DOHH2 (cell line): Measurements from ENCODE around the gene VPS8.

Experiments used
- H3F3A ChIP-seq: fragments of 200-600 bp; sonication (generic), shearing (Covaris generic); 2 replicates; pipeline ENCODE4 v1.6.0; 2016; ENCODE audit warnings: antibody characterized with exemption, mild to moderate bottlenecking; ENCODE audit not compliant: control insufficient read depth, insufficient read depth
- H3K27ac ChIP-seq: fragments of 200-600 bp; sonication (generic); 2 replicates; pipeline ENCODE4 v1.5.1; 2014; ENCODE audit warnings: low read depth, mild to moderate bottlenecking, low read length, moderate library complexity
- H3K27me3 ChIP-seq: fragments of 200-600 bp; sonication (generic); 2 replicates; pipeline ENCODE4 v1.6.1; 2014; ENCODE audit warnings: mild to moderate bottlenecking, low read length, mixed read lengths; ENCODE audit not compliant: control insufficient read depth
- H3K36me3 ChIP-seq: fragments of 200-600 bp; sonication (generic); 2 replicates; pipeline ENCODE4 v1.6.1; 2014; ENCODE audit warnings: mild to moderate bottlenecking, low read length, moderate library complexity, mixed read lengths; ENCODE audit not compliant: control insufficient read depth
- H3K4me1 ChIP-seq: fragments of 200-600 bp; sonication (generic); 2 replicates; pipeline ENCODE4 v1.6.1; 2014; ENCODE audit warnings: mild to moderate bottlenecking, low read length, mixed read lengths; ENCODE audit not compliant: control insufficient read depth
- H3K4me2 ChIP-seq: fragments of 200-600 bp; sonication (generic); 2 replicates; pipeline ENCODE4 v1.6.0; 2014; ENCODE audit warnings: mild to moderate bottlenecking, low read length, moderate library complexity
- H3K4me3 ChIP-seq: fragments of 200-600 bp; sonication (generic); 2 replicates; pipeline ENCODE4 v1.5.1; 2014; ENCODE audit warnings: mild to moderate bottlenecking, low read length, mixed read lengths
- H3K79me2 ChIP-seq: fragments of 200-600 bp; sonication (generic); 2 replicates; pipeline ENCODE4 v1.6.1; 2014; ENCODE audit warnings: mild to moderate bottlenecking, low read length, mixed read lengths; ENCODE audit not compliant: control insufficient read depth
- H3K9me2 ChIP-seq: fragments of 200-600 bp; sonication (generic); replicated peaks from 2 replicates; pipeline ENCODE4 v1.6.1; 2014; ENCODE audit warnings: mild to moderate bottlenecking, low read length, mixed read lengths; ENCODE audit not compliant: control insufficient read depth
- H3K9me3 ChIP-seq: fragments of 200-600 bp; sonication (generic); 2 replicates; pipeline ENCODE4 v1.6.1; 2014; ENCODE audit warnings: antibody characterized with exemption, low read length, mixed read lengths; ENCODE audit not compliant: control insufficient read depth, insufficient read depth
- H4K20me1 ChIP-seq: fragments of 200-600 bp; sonication (generic); 2 replicates; pipeline ENCODE4 v1.6.0; 2014; ENCODE audit warnings: low read depth, mild to moderate bottlenecking, antibody characterized with exemption, low read length, moderate library complexity; ENCODE audit not compliant: control insufficient read depth, insufficient read depth
- EZH2phosphoT487 ChIP-seq: fragments of 200-600 bp; sonication (generic); IDR thresholded peaks from 2 replicates; pipeline ENCODE4 v1.6.1; 2017; ENCODE audit warnings: borderline replicate concordance, mild to moderate bottlenecking, antibody characterized with exemption, low read length, moderate library complexity, mixed read lengths
- TF ChIP-seq, protein P1 (sequence below): fragments of 200-600 bp; sonication (generic); IDR thresholded peaks from one replicate; pipeline ENCODE4 v1.5.1; 2014; ENCODE audit warnings: antibody characterized with exemption, mild to moderate bottlenecking, low read depth, low read length; ENCODE audit not compliant: poor library complexity, severe bottlenecking

The VPS8 gene

DNA sequence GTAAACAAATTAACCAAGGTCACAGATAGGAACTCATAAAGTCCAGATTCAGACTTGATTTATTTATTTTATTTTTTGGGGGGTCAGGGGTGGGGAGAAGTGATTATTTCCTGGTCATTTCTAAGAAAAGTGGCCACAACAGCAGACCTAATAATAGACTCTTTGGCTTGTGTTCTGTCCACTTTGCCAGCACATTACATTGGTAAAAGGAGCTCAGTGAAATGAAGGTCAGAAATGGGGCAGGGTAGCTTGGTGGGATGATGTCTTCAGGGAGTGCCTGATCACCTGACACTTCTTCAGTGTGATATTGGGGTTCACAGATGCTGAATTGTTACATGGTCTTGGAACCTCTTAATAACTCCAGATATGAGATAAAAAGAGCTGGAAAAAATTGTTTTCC is 10.1 kb downstream of the VPS8 start:
- TF ChIP-seq, protein P1, sequence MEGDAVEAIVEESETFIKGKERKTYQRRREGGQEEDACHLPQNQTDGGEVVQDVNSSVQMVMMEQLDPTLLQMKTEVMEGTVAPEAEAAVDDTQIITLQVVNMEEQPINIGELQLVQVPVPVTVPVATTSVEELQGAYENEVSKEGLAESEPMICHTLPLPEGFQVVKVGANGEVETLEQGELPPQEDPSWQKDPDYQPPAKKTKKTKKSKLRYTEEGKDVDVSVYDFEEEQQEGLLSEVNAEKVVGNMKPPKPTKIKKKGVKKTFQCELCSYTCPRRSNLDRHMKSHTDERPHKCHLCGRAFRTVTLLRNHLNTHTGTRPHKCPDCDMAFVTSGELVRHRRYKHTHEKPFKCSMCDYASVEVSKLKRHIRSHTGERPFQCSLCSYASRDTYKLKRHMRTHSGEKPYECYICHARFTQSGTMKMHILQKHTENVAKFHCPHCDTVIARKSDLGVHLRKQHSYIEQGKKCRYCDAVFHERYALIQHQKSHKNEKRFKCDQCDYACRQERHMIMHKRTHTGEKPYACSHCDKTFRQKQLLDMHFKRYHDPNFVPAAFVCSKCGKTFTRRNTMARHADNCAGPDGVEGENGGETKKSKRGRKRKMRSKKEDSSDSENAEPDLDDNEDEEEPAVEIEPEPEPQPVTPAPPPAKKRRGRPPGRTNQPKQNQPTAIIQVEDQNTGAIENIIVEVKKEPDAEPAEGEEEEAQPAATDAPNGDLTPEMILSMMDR: no peak
- no peak for TF ChIP-seq EZH2phosphoT487
- Histone ChIP-seq H3K27me3 (no peaks in the 10 kb centered on the region), H3K79me2 (no peaks in the 10 kb centered on the region)

DNA sequence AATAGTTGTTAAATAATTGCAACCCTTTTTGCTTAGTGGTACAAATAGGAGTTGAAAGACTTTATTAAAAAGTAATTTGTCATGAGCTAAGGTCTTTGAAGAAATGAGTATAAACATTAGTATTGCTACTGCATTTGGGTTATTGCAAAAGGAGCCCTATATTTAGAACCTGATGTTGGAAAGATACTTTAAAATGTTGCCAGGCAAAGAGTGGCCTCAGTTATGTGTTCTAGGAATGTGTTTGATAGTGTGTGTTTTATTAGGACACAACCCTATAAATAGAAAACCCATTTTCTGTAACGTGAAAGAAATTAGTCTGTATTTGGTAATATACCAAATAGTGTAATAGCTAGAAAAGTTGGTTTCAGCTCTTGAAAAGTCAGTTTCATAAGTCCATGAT is 10.7 kb downstream of the VPS8 start:
- Histone ChIP-seq H3F3A (no peaks in the 10 kb centered on the region), H3K27me3 (no peaks in the 10 kb centered on the region), H3K36me3 (no peaks in the 10 kb centered on the region), H4K20me1 (no peaks in the 10 kb centered on the region), H3K27ac (no peak overlapping the region), H3K4me3 (no peak overlapping the region), H3K4me1 (no peaks in the 10 kb centered on the region), H3K9me2 (no peaks in the 10 kb centered on the region), H3K4me2 (no peak overlapping the region), H3K79me2 (no peaks in the 10 kb centered on the region), H3K9me3 (no peaks in the 10 kb centered on the region)
- TF ChIP-seq, protein P1: no peak
- no peak for TF ChIP-seq EZH2phosphoT487

More for the DNA sequence above, 10.1 kb downstream of the VPS8 start:
- no peaks in the 10 kb centered on the region for H4K20me1 ChIP-seq
- no peaks in the 10 kb centered on the region for H3F3A ChIP-seq
- no peaks in the 10 kb centered on the region for H3K4me1 ChIP-seq
- no peak overlapping the region for H3K4me3 ChIP-seq
- H3K27ac ChIP-seq: no peak overlapping the region
- no peak overlapping the region for H3K4me2 ChIP-seq
- H3K9me3 ChIP-seq: no peaks in the 10 kb centered on the region
- no peaks in the 10 kb centered on the region for H3K36me3 ChIP-seq
- no peaks in the 10 kb centered on the region for H3K9me2 ChIP-seq

DNA sequence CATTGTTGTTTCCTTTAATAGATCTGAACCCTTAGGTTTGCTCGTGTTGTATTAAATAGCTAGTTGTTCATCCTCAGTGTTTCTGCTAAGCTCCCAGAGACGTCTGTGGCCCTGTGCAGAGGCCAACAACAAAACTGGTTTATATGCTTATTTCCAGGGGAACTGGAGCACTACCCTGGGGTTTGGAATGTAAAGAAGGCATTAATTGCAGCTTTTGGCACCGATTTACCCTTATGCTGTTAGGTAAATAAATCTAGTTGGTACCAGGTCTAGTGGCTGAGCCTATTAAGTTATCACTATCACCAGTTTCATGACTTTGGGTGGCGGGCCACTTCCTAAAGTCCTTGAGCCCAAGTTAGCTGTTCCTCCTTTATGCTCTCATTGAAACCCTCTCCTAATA is 12.0 kb downstream of the VPS8 start:
- Histone ChIP-seq H3K9me2 (no peaks in the 10 kb centered on the region), H3K36me3 (no peaks in the 10 kb centered on the region), H3K27me3 (no peaks in the 10 kb centered on the region), H4K20me1 (no peaks in the 10 kb centered on the region), H3K27ac (no peak overlapping the region), H3F3A (no peaks in the 10 kb centered on the region), H3K4me2 (no peak overlapping the region), H3K9me3 (no peaks in the 10 kb centered on the region), H3K4me1 (no peaks in the 10 kb centered on the region), H3K79me2 (no peaks in the 10 kb centered on the region), H3K4me3 (no peak overlapping the region)
- TF ChIP-seq, protein P1: no peak
- no peak for TF ChIP-seq EZH2phosphoT487
